ENCODE measurements around the gene PRUNE2.

GRCh38 chr9:76690973-76691370 lies 214.9 kb downstream of the PRUNE2 start:
- TF ChIP-seq ZNF501 (CRISPR knock-in tag; IDR thresholded peaks at IDR 0.05), result no peak
- TF ChIP-seq, protein P1, sequence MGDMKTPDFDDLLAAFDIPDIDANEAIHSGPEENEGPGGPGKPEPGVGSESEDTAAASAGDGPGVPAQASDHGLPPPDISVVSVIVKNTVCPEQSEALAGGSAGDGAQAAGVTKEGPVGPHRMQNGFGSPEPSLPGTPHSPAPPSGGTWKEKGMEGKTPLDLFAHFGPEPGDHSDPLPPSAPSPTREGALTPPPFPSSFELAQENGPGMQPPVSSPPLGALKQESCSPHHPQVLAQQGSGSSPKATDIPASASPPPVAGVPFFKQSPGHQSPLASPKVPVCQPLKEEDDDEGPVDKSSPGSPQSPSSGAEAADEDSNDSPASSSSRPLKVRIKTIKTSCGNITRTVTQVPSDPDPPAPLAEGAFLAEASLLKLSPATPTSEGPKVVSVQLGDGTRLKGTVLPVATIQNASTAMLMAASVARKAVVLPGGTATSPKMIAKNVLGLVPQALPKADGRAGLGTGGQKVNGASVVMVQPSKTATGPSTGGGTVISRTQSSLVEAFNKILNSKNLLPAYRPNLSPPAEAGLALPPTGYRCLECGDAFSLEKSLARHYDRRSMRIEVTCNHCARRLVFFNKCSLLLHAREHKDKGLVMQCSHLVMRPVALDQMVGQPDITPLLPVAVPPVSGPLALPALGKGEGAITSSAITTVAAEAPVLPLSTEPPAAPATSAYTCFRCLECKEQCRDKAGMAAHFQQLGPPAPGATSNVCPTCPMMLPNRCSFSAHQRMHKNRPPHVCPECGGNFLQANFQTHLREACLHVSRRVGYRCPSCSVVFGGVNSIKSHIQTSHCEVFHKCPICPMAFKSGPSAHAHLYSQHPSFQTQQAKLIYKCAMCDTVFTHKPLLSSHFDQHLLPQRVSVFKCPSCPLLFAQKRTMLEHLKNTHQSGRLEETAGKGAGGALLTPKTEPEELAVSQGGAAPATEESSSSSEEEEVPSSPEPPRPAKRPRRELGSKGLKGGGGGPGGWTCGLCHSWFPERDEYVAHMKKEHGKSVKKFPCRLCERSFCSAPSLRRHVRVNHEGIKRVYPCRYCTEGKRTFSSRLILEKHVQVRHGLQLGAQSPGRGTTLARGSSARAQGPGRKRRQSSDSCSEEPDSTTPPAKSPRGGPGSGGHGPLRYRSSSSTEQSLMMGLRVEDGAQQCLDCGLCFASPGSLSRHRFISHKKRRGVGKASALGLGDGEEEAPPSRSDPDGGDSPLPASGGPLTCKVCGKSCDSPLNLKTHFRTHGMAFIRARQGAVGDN (CRISPR knock-in tag; IDR thresholded peaks at IDR 0.05), result no peak
- no peak for TF ChIP-seq ARNT (IDR thresholded peaks at IDR 0.05)
- no peak for TF ChIP-seq ZNF839 (CRISPR knock-in tag; IDR thresholded peaks at IDR 0.05; ENCODE audit: borderline replicate concordance)
- TF ChIP-seq CTCF (CRISPR knock-in tag; IDR thresholded peaks at IDR 0.05), result no peak
- TF ChIP-seq ZNF512 (CRISPR knock-in tag; IDR thresholded peaks at IDR 0.05), result no peak
- TF ChIP-seq PHF8 (CRISPR knock-in tag; IDR thresholded peaks at IDR 0.05), result no peak
- no peak for TF ChIP-seq ARID3A (IDR thresholded peaks at IDR 0.05; ENCODE audit: low read depth, low read length)
- TF ChIP-seq ZNF121 (CRISPR knock-in tag; IDR thresholded peaks at IDR 0.05), result no peak
- TF ChIP-seq ZC3H13 (CRISPR knock-in tag; IDR thresholded peaks at IDR 0.05), result no peak
- TF ChIP-seq PAF1 (CRISPR knock-in tag; IDR thresholded peaks at IDR 0.05), result no peak

Measured in HepG2 (cell line).